ENCODE measurements around the gene BCAS3.
"Not testable (repeated sequence)": the region's sequence is repeated elsewhere in the genome, so short reads cannot be mapped to it uniquely, and the experiment has no call there.

BCAS3 gene

DNA sequence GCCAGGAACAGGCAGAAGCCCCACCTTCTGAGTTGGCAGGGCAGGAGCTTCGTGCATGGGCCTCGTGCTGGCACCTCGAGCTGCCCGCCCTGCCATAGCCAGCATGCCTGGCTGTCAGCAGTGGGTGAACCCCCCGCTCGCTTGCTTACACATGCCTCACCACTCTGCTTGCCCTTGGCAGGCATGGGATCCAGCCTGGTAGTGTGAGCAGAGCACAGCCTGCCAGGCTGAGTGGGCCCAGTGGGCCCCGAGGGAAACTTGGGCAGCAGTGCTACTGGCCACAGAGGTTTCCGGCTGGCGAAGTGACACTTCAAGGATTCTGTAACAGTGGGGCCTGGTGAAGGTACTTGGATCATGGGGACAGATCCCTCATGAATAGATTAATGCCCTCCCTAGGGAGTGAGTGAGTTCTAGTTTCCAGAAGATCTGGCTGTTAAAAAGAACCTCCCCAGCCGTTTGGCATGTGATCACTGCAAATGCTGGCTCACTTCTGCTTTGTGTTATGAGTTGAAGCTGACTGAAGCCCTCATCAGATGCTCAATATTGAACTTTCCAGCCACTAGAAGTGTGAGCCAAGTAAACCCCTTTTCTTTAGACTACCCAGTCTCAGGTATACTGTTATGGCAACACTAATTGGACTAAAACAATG is 114.7 kb downstream of the BCAS3 start:
- no peak for DNase-seq (ENCODE audit: low read depth in 2 of 2)

DNA sequence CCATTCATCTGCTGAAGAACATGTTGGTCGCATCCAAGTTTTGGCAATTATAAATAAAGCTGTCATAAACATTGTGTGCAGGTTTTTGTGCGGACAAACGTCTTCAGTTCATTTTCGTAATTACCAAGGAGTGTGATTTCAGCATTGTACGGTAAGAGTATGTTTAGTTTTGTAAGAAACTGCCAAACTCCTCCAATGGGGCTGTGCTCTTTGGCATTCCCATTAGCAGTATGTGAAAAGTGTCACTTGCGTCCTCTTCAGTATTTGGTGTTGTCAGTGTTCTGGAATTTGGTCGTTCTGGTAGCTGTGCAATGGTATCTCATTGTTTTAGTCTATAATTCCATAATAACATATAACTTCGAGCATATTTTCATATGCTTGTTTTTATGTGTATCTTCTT is 120.9 kb downstream of the BCAS3 start:
- DNase-seq (ENCODE audit: low read depth in 2 of 2) = no peak

GRCh38 chr17:60802377-60802776 is 124.7 kb downstream of the BCAS3 start:
- DNase-seq (ENCODE audit: low read depth in 2 of 2) = no peak

- no peak for DNase-seq (ENCODE audit: low read depth in 2 of 2)
Measured at GRCh38 chr17:60803059-60803458, 125.4 kb downstream of the BCAS3 start.

GRCh38 chr17:60804831-60805230 is 127.2 kb downstream of the BCAS3 start:
- no peak for DNase-seq (ENCODE audit: low read depth in 2 of 2)

DNA sequence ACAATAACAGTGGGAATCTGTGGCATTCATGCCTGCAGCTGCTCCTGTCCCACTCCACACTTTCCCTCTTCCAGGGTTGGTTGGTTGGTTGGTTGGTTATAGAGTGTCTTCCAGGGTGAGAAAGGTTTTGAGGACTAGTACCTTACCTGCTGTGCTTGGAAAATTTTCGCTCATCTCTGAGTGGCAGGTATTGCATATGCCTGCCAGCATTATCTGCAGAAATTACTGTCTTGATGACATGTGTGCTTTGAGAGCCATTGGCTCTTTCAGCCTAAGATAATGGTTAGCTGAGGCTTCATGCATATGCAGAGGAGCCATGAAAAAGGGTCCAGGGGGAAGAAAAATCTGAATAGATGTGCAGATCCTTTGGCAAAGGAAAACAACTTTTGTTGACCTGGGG is 131.8 kb downstream of the BCAS3 start:
- DNase-seq (ENCODE audit: low read depth in 2 of 2) = no peak

DNA sequence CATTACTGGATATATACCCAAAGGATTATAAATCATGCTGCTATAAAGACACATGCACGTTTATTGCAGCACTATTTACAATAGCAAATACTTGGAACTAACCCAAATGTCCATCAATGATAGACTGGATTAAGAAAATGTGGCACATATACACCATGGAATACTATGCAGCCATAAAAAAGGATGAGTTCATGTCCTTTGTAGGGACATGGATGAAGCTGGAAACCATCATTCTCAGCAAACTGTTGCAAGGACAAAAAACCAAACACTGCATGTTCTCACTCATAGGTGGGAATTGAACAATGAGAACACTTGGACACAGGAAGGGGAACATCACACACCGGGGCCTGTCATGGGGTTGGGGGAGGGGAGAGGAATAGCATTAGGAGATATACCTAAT is 137.3 kb downstream of the BCAS3 start:
- DNase-seq (ENCODE audit: low read depth in 2 of 2) = not testable (repeated sequence)

DNA sequence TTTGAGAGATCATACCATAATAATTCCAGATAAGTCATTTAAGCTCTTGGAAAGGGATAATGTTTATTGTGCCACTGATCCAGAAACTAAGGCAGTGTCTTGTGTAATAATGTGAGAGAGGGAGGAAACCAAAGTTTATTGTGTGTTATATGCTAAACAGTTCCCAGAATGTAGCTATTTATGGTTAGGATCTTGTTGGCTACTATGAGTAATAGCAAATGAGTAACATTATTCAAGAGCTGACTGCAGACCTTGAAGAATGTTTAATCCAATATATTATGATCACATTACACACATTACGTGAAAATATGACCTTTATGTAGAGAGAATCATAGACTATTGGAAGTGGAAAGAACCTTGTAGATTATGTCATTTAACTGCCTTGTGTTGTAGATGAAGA is 139.5 kb downstream of the BCAS3 start:
- DNase-seq (ENCODE audit: low read depth in 2 of 2) = no peak

DNA sequence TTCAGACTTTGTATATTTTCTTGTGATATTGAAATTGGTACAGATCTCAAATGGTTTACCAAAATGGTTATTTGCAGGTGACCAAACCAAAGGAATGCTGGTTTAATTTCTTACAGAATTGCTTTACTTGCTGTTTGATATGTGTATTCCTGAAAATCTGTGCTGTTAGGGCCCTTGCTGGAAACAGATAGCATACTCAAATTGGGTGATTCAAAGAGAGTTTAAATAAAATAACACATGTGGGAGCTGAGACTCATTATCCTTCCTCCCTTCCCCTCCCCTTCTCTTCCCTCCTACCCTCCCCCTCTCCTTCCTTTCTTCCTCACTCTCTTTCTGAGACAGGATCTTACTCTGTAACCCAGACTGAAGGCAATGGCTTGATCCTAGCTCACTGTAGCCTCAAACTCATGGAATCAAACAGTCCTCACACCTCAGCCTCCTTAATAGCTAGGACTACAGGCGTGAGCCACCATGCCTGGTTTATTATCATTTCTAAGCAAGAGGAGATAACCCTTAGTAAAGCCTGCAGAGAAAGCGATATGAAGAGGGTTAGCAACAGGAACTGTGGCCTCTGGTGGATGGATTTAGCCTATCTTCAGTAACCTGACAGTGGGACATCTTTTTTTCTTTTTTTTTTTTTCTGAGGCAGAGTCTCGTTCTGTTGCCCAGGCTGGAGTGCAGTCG is 141.9 kb downstream of the BCAS3 start:
- DNase-seq (ENCODE audit: low read depth in 2 of 2) = no peak

- DNase-seq (ENCODE audit: low read depth in 2 of 2) = no peak
Measured at GRCh38 chr17:60823515-60823914, 145.9 kb downstream of the BCAS3 start.

- no peak for DNase-seq (ENCODE audit: low read depth in 2 of 2)
Measured at GRCh38 chr17:60825351-60825750, 147.7 kb downstream of the BCAS3 start.

- DNase-seq (ENCODE audit: low read depth in 2 of 2) = no peak
Measured at GRCh38 chr17:60827943-60828342, 150.3 kb downstream of the BCAS3 start.

DNA sequence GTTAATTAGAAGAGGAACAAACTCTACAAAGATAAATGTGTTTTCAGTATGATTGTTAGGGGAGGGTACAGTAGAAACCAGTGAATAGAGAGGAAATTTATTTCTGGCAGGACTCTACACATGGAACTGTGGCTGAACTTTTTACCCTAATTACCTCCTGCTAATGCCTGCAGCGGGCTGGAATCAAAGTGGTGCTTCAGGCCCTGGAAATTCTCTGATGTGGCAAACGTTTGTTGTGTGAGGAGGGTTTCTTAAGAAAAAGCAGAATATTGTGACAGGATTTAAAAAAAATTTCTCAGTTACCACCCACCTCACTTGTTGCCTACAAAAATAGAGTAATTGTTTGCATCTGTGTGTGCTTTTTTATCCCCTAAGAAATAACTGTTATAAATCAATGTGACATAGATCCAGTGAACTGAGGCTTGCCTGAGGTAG is 154.5 kb downstream of the BCAS3 start:
- DNase-seq (ENCODE audit: low read depth in 2 of 2) = no peak

- no peak for DNase-seq (ENCODE audit: low read depth in 2 of 2)
Measured at GRCh38 chr17:60832631-60833030, 155.0 kb downstream of the BCAS3 start.

DNA sequence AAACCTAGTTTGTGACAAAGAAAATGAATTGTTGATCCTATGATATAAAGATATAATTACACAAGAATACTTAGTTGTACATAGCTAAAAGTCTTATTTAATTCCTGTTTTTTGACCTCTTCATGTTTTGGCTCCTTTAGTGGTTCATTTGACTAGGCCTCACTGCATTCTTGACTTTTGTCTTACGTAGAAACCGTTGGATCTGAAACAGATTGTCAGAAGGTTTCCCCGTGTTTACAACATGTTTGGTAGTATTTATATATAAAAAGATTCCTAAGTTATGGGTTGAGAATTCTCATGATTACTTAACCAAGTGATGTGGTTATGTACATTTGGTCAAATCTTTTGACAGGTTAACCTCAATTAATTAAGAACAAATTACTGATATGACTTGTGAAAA is 162.8 kb downstream of the BCAS3 start:
- DNase-seq (ENCODE audit: low read depth in 2 of 2) = no peak

- no peak for DNase-seq (ENCODE audit: low read depth in 2 of 2)
Measured at GRCh38 chr17:60845012-60845411, 167.4 kb downstream of the BCAS3 start.

DNA sequence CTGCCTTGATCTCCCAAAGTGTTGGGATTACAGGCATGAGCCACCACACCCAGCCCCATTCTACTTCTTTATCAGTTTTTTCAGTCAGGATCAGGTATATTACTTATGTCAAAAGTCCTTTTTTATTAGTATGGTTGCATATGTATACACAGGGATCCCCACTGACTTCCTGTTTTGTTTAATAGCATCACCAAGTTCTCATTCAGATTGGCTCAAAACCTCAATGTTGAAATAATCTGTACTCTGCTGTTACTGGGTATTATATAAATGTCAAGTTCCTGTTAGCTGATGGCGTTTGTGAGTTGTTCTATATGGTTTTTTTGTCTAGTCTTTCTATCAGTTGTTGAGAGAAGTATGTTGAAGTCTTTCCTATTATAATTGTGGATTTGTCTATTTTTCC is 168.5 kb downstream of the BCAS3 start:
- DNase-seq (ENCODE audit: low read depth in 2 of 2) = no peak

GRCh38 chr17:60851181-60851580 is 173.5 kb downstream of the BCAS3 start:
- no peak for DNase-seq (ENCODE audit: low read depth in 2 of 2)

GRCh38 chr17:60857556-60858080 is 180.0 kb downstream of the BCAS3 start:
- DNase-seq (ENCODE audit: low read depth in 2 of 2) = no peak

DNA sequence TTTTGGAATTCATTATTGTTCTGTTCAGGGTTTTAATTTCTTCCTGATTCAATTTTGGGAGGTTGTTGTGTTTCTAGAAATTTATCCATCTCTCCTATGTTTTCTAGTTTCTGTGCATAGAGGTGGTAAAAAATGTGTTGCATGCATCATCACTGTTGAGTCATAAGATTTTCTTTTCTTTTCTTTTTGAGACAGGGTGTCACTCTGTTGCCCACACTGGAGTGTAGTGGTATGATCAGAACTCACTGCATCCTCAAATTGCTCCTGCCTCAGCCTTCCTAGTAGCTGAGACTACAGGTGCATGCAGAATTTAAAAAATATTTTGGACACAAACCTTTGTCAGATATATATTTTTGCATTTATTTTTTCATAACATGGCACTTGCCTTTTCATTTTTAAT is 184.8 kb downstream of the BCAS3 start:
- DNase-seq (ENCODE audit: low read depth in 2 of 2) = no peak

DNA sequence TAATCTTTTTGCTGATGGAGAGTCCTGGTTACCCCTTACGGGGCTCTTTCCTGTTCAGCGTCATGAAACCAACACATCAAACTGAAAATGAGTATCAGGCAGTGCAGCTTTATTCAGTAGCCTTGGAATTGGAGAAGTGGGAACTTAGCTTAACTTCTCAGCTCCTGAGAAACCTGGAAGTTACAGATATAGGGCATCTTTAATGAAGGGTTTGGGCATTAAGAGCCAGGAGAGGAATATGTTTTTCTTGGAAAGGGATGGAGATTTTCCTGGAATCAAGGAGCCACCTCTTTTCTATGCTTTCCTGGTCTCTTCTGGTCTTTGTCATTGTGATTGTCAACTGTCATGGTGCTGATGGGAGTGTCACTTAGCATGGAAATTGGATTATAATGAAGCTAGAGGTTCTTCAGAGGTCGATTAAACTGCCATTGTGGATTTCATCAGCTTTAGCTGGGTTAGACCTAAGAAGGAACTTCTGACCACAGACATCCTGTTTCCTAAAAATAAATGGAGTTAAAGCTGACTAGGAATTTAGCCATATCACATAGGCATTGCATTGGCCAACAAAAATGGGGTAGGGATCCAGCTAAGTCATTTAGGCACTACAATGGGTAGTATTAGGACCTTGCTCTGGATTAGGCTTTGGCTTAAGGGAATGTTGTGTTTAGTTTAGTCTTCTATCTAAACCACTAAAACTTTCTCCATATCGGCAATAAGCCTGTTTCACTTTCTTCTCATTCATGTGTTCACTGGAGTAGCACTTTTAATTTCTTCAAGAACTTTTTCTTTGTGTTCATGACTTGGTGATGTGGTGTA is 186.4 kb downstream of the BCAS3 start:
- no peak for DNase-seq (ENCODE audit: low read depth in 2 of 2)

DNA sequence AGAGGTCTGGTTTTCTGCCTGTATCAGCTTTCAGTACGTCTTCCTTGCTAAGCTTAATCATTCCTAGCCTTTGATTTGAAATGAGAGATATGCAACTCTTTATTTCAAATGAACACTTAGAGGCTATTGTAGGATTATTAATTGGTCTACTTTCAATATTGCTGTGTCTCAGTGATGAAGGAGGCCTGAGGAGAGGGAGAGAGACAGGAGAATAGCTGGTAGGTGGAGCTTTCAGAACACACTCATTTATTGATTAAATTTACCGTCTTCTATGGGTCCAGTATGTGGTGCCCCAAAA is 187.0 kb downstream of the BCAS3 start:
- DNase-seq (ENCODE audit: low read depth in 2 of 2) = no peak

DNA sequence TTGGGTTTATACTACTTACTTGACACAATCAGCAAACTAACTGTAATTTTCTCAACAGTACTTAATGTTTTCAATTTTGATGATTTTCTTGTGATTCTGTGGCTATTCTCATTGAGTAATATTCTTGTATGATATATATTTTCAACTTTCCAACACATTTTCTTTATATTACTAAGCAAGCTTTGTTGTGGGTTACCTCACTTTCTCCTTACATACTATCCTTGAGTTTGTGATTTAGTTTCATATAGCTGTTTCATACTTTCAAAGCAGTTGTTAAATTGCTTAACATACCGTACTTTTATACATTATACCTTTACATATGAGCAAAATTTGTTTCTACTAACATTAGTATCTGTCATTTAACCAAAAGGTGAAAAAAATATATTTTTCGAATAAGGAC is 197.1 kb downstream of the BCAS3 start:
- DNase-seq (ENCODE audit: low read depth in 2 of 2) = no peak
